HCT116 (cell line): ENCODE data around the gene DYNC2H1. TPM values are rescaled to one million over a fixed set of nuclear protein-coding genes. Genes with fewer than 3 reads are reported as not detected.

ENCODE experiments used
- ATAC-seq: fragments of 200-7000 bp; cut with Tn5 transposase; 2 replicates; pipeline ENCODE4 v1.9.1; 2020; ENCODE audit warnings: mild to moderate bottlenecking, moderate library complexity
- BruUV-seq: library from RNA; stranded (reverse); fragments of 400-500 nt; replicated peaks from 2 replicates; lab custom pipeline; 2021; lab: Mats Ljungman, UMichigan
- CTCF ChIA-PET: fragments of 300-600 bp; sonication (Branson Sonifier 250); formaldehyde crosslinking; loops from one replicate; lab custom pipeline; 2021; ENCODE audit warnings: antibody characterized with exemption; lab: Charles Lee
- POLR2A ChIA-PET: fragments of 300-600, 350-600 bp; sonication (Branson Sonifier 250); formaldehyde crosslinking; loops from one replicate; lab custom pipeline; 2021; ENCODE audit warnings: antibody characterized with exemption; lab: Charles Lee
- RAD21 ChIA-PET, 2 experiments: fragments of 300-600 bp; sonication (Branson Sonifier 250); formaldehyde crosslinking; loops; one replicate each; lab custom pipeline; 2023; ENCODE audit warnings: low total read pairs in 2 of 2; ENCODE audit not compliant: uncharacterized antibody in 2 of 2, unreplicated experiment in 2 of 2, low non-redundant PET in 1 of 2; lab: Charles Lee
- DNase-seq: peaks from one replicate; pipeline ENCODE4 v3.0.0-alpha.2; 2010; ENCODE audit warnings: low read depth, low spot score
- H2AFZ ChIP-seq: fragments of 200-600 bp; shearing (Covaris generic), sonication (generic); 2 replicates; pipeline ENCODE4 v1.6.1; 2017; ENCODE audit warnings: low read depth, mixed run types, mixed read lengths, antibody characterized with exemption, low read length; ENCODE audit not compliant: poor library complexity, severe bottlenecking
- H3K27ac ChIP-seq: 2 replicates; pipeline ENCODE4 v1.5.1; 2012; ENCODE audit warnings: low read depth, low read length
- H3K27me3 ChIP-seq: fragments of 200-600 bp; sonication (generic); 2 replicates; pipeline ENCODE4 v1.6.1; 2016; ENCODE audit warnings: mixed run types, low read length, mixed read lengths; ENCODE audit not compliant: insufficient read depth
- H3K36me3 ChIP-seq, 2 experiments: fragments of 200-500 bp in 1 of 2; fragments of 200-600 bp in 1 of 2; sonication (Bioruptor generic) in 1 of 2; sonication (generic) in 1 of 2; 2 replicates each; pipeline versions ENCODE4 v1.5.1 to v1.6.1; 2014 to 2016; ENCODE audit warnings: low read length in 2 of 2, inconsistent platforms in 1 of 2, mixed read lengths in 1 of 2, mixed run types in 1 of 2; ENCODE audit not compliant: insufficient read depth in 2 of 2, control insufficient read depth in 1 of 2
- H3K4me1 ChIP-seq, 2 experiments: fragments of 200-600 bp in 1 of 2; sonication (generic) in 1 of 2; 2 replicates each; pipeline versions ENCODE4 v1.5.1 to v1.6.1; 2012 to 2017; ENCODE audit warnings: low read length in 2 of 2, inconsistent platforms in 1 of 2, mild to moderate bottlenecking in 1 of 2, mixed read lengths in 1 of 2, mixed run types in 1 of 2, moderate library complexity in 1 of 2; ENCODE audit not compliant: insufficient read depth in 2 of 2, control insufficient read depth in 1 of 2
- H3K4me2 ChIP-seq: fragments of 200-600 bp; sonication (generic); 2 replicates; pipeline ENCODE4 v1.6.1; 2017; ENCODE audit warnings: mixed run types, low read length, mixed read lengths
- H3K4me3 ChIP-seq, 2 experiments: fragments of 200-600 bp in 1 of 2; sonication (generic) in 1 of 2; replicated peaks in 1 of 2; 2 replicates each; pipeline ENCODE4 v1.5.1; 2011 to 2016; ENCODE audit warnings: low read length in 2 of 2, control low read depth in 1 of 2, low read depth in 1 of 2, mild to moderate bottlenecking in 1 of 2, mixed read lengths in 1 of 2, mixed run types in 1 of 2
- H3K79me2 ChIP-seq: fragments of 200-600 bp; sonication (generic); 2 replicates; pipeline ENCODE4 v1.6.1; 2017; ENCODE audit warnings: mild to moderate bottlenecking, mixed run types, low read length, moderate library complexity, mixed read lengths; ENCODE audit not compliant: insufficient read depth
- H3K9ac ChIP-seq: fragments of 200-600 bp; sonication (generic); 2 replicates; pipeline ENCODE4 v1.6.1; 2016; ENCODE audit warnings: low read length, mixed read lengths
- H3K9me2 ChIP-seq: fragments of 200-600 bp; sonication (generic), shearing (Covaris generic); 2 replicates; pipeline ENCODE4 v1.6.1; 2017; ENCODE audit warnings: mixed run types, mild to moderate bottlenecking, moderate library complexity; ENCODE audit not compliant: insufficient read depth
- H3K9me3 ChIP-seq, 2 experiments: fragments of 200-500 bp in 1 of 2; fragments of 200-600 bp in 1 of 2; sonication (Bioruptor generic) in 1 of 2; sonication (generic) in 1 of 2; 2 replicates each; pipeline ENCODE4 v1.6.1; 2014 to 2017; ENCODE audit warnings: low read length in 2 of 2, mixed read lengths in 2 of 2, inconsistent platforms in 1 of 2, low read depth in 1 of 2, mild to moderate bottlenecking in 1 of 2, mixed run types in 1 of 2, moderate library complexity in 1 of 2; ENCODE audit not compliant: control insufficient read depth in 1 of 2, insufficient read depth in 1 of 2
- H4K20me1 ChIP-seq: fragments of 200-600 bp; sonication (generic), shearing (Covaris generic); 2 replicates; pipeline ENCODE4 v1.6.1; 2017; ENCODE audit warnings: mixed run types, mild to moderate bottlenecking, moderate library complexity; ENCODE audit not compliant: insufficient read depth
- CBX3 ChIP-seq: IDR thresholded peaks from 2 replicates; pipeline ENCODE4 v1.6.1; 2012; ENCODE audit warnings: low read depth
- EGR1 ChIP-seq: IDR thresholded peaks from 2 replicates; pipeline ENCODE4 v1.6.1; 2012; ENCODE audit warnings: low read depth
- ELF1 ChIP-seq: IDR thresholded peaks from 2 replicates; pipeline ENCODE4 v1.6.1; 2012; ENCODE audit warnings: low read depth, borderline replicate concordance
- EZH2 ChIP-seq: fragments of 200-600 bp; sonication (generic); IDR thresholded peaks from 2 replicates; pipeline ENCODE4 v1.6.1; 2017; ENCODE audit warnings: antibody characterized with exemption, mixed run types
- FOSL1 ChIP-seq: IDR thresholded peaks from 2 replicates; pipeline ENCODE4 v1.6.1; 2012; ENCODE audit warnings: low read depth
- JUND ChIP-seq: IDR thresholded peaks from 2 replicates; pipeline ENCODE4 v1.6.1; 2012
- MAX ChIP-seq: IDR thresholded peaks from 2 replicates; pipeline ENCODE4 v1.6.1; 2012
- POLR2A ChIP-seq: IDR thresholded peaks from 2 replicates; pipeline ENCODE4 v1.7.0; 2011; ENCODE audit warnings: borderline replicate concordance; ENCODE audit not compliant: insufficient read depth, insufficient read length; ENCODE audit errors: extremely low read depth
- POLR2AphosphoS5 ChIP-seq: IDR thresholded peaks from 2 replicates; pipeline ENCODE4 v1.6.1; 2011; ENCODE audit warnings: mild to moderate bottlenecking, low read depth, low read length, moderate library complexity
- RAD21 ChIP-seq: IDR thresholded peaks from 2 replicates; pipeline ENCODE4 v1.6.1; 2012; ENCODE audit warnings: low read depth, mild to moderate bottlenecking
- REST ChIP-seq: IDR thresholded peaks from 2 replicates; pipeline ENCODE4 v1.6.1; 2012; ENCODE audit warnings: low read depth
- SP1 ChIP-seq: IDR thresholded peaks from 2 replicates; pipeline ENCODE4 v1.6.1; 2012; ENCODE audit warnings: low read depth
- SRF ChIP-seq: IDR thresholded peaks from 2 replicates; pipeline ENCODE4 v1.6.1; 2012; ENCODE audit warnings: low read depth
- YY1 ChIP-seq: IDR thresholded peaks from 2 replicates; pipeline ENCODE4 v1.6.1; 2011; ENCODE audit warnings: low read length, low read depth, moderate library complexity, mild to moderate bottlenecking; ENCODE audit not compliant: insufficient replicate concordance; ENCODE audit errors: extremely low read depth
- ZFX ChIP-seq: fragments of 450-650 bp; IDR thresholded peaks from 2 replicates; pipeline ENCODE4 v1.6.1; 2017
- intact Hi-C: fragments of 100-400 bp; cut with micrococcal nuclease; formaldehyde crosslinking; loops from 2 replicates; pipeline ENCODE4 v1.10.0; 2022
- total RNA-seq: library from RNA; stranded (reverse); gene quantifications from one replicate; pipeline ENCODE4 v1.2.1, GENCODE V29; 2021; ENCODE audit not compliant: unreplicated experiment
- TF ChIP-seq, protein P1 (sequence below), 3 experiments: fragments of 200-600 bp in 1 of 3; sonication (generic) in 1 of 3; IDR thresholded peaks in 2 of 3; conservative IDR thresholded peaks in 1 of 3; 2 replicates each; pipeline ENCODE4 v1.5.1; 2012 to 2017; ENCODE audit warnings: low read depth in 2 of 3, low read length in 2 of 3, antibody characterized with exemption in 1 of 3, borderline replicate concordance in 1 of 3, control low read depth in 1 of 3, mild to moderate bottlenecking in 1 of 3, mixed read lengths in 1 of 3, mixed run types in 1 of 3, moderate library complexity in 1 of 3; ENCODE audit not compliant: insufficient read depth in 1 of 3
- TF ChIP-seq, protein P2 (sequence below): IDR thresholded peaks from 2 replicates; pipeline ENCODE4 v1.6.1; 2012

DYNC2H1 gene
- total RNA-seq, 1 experiment from 2014 or later = 1.5 TPM

- no peak for TF ChIP-seq REST
- TF ChIP-seq POLR2AphosphoS5 = no peak
- no peak for TF ChIP-seq FOSL1
- no peak for TF ChIP-seq CBX3
- no peak for TF ChIP-seq SP1
- TF ChIP-seq, protein P1, sequence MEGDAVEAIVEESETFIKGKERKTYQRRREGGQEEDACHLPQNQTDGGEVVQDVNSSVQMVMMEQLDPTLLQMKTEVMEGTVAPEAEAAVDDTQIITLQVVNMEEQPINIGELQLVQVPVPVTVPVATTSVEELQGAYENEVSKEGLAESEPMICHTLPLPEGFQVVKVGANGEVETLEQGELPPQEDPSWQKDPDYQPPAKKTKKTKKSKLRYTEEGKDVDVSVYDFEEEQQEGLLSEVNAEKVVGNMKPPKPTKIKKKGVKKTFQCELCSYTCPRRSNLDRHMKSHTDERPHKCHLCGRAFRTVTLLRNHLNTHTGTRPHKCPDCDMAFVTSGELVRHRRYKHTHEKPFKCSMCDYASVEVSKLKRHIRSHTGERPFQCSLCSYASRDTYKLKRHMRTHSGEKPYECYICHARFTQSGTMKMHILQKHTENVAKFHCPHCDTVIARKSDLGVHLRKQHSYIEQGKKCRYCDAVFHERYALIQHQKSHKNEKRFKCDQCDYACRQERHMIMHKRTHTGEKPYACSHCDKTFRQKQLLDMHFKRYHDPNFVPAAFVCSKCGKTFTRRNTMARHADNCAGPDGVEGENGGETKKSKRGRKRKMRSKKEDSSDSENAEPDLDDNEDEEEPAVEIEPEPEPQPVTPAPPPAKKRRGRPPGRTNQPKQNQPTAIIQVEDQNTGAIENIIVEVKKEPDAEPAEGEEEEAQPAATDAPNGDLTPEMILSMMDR (IDR thresholded peaks at IDR 0.05 in 2 of 3, conservative IDR thresholded peaks at IDR 0.05 in 1 of 3; ENCODE audit: borderline replicate concordance in 1 of 3, insufficient read depth in 1 of 3, low read depth in 2 of 3, low read length in 2 of 3) = no peak
Observed at GRCh38 chr11:103450241-103450640, 341.0 kb downstream of the DYNC2H1 start (continued).

GRCh38 chr11:103453126-103453525 lies 343.9 kb downstream of the DYNC2H1 start:
- Histone ChIP-seq H3K4me3 (no peak overlapping the region), H3K9ac (no peak overlapping the region), H3K9me3 (no peaks in the 10 kb centered on the region), H4K20me1 (no peaks in the 10 kb centered on the region), H3K27ac (no peak overlapping the region), H3K4me2 (no peak overlapping the region), H2AFZ (no peak overlapping the region), H3K36me3 (no peaks in the 10 kb centered on the region), H3K27me3 (no peaks in the 10 kb centered on the region), H3K79me2 (no peaks in the 10 kb centered on the region), H3K9me2 (no peaks in the 10 kb centered on the region), H3K4me1 (no peaks in the 10 kb centered on the region)
- BruUV-seq = no TSS peak
- DNase-seq (no peak), ATAC-seq (no peak)
- ChIA-PET CTCF (no interaction called here), RAD21 (no interaction called here), POLR2A (no interaction called here)
- intact Hi-C loops = no loop called here
- no peak for TF ChIP-seq EZH2
- TF ChIP-seq FOSL1 = no peak
- TF ChIP-seq ELF1 = no peak
- TF ChIP-seq RAD21 = no peak
- no peak for TF ChIP-seq SRF
- TF ChIP-seq, protein P1 (IDR thresholded peaks at IDR 0.05 in 2 of 3, conservative IDR thresholded peaks at IDR 0.05 in 1 of 3; ENCODE audit: borderline replicate concordance in 1 of 3, insufficient read depth in 1 of 3, low read depth in 2 of 3, low read length in 2 of 3) = no peak
- TF ChIP-seq ZFX = no peak
- no peak for TF ChIP-seq JUND
- TF ChIP-seq POLR2AphosphoS5 = no peak
- no peak for TF ChIP-seq EGR1
- no peak for TF ChIP-seq YY1
- TF ChIP-seq POLR2A = no peak
- no peak for TF ChIP-seq MAX
- TF ChIP-seq, protein P2, sequence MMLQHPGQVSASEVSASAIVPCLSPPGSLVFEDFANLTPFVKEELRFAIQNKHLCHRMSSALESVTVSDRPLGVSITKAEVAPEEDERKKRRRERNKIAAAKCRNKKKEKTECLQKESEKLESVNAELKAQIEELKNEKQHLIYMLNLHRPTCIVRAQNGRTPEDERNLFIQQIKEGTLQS = no peak
